GM23248 (cell line): ENCODE results near the gene NOTUM. TPM values are rescaled to one million over a fixed set of nuclear protein-coding genes. Genes with fewer than 3 reads are reported as not detected.

Experiments
- DNase-seq: peaks from one replicate; pipeline ENCODE4 v3.0.0-alpha.2; 2015
- H2AFZ ChIP-seq: fragments of 200-600 bp; sonication (generic); 2 replicates; pipeline ENCODE4 v1.6.1; 2016; ENCODE audit warnings: antibody characterized with exemption
- H3F3A ChIP-seq: fragments of 200-600 bp; sonication (generic); 2 replicates; pipeline ENCODE4 v1.6.1; 2016; ENCODE audit warnings: mild to moderate bottlenecking, antibody characterized with exemption, mixed run types; ENCODE audit not compliant: insufficient read depth
- H3K27ac ChIP-seq: fragments of 200-600 bp; sonication (generic); 2 replicates; pipeline ENCODE4 v1.5.1; 2016; ENCODE audit warnings: mild to moderate bottlenecking
- H3K27me3 ChIP-seq: fragments of 200-600 bp; sonication (generic); replicated peaks from 2 replicates; pipeline ENCODE4 v1.6.1; 2016; ENCODE audit warnings: mild to moderate bottlenecking; ENCODE audit not compliant: insufficient read depth
- H3K36me3 ChIP-seq: fragments of 200-600 bp; sonication (generic); 2 replicates; pipeline ENCODE4 v1.6.1; 2016; ENCODE audit warnings: low read depth, mild to moderate bottlenecking
- H3K4me1 ChIP-seq: fragments of 200-600 bp; sonication (generic); 2 replicates; pipeline ENCODE4 v1.6.1; 2016; ENCODE audit warnings: mild to moderate bottlenecking; ENCODE audit not compliant: insufficient read depth
- H3K4me2 ChIP-seq: fragments of 200-600 bp; sonication (generic); one replicate; pipeline ENCODE4 v1.6.1; 2016; ENCODE audit warnings: mild to moderate bottlenecking; ENCODE audit not compliant: unreplicated experiment
- H3K4me3 ChIP-seq: fragments of 200-600 bp; sonication (generic); 2 replicates; pipeline ENCODE4 v1.5.1; 2016; ENCODE audit warnings: mild to moderate bottlenecking
- H3K79me2 ChIP-seq: fragments of 200-600 bp; sonication (generic); 2 replicates; pipeline ENCODE4 v1.6.1; 2016; ENCODE audit warnings: mild to moderate bottlenecking; ENCODE audit not compliant: insufficient read depth
- H3K9ac ChIP-seq: fragments of 200-600 bp; sonication (generic); 2 replicates; pipeline ENCODE4 v1.6.1; 2016; ENCODE audit warnings: mild to moderate bottlenecking
- H3K9me2 ChIP-seq: fragments of 200-600 bp; sonication (generic); 2 replicates; pipeline ENCODE4 v1.6.1; 2016; ENCODE audit warnings: mixed run types, mild to moderate bottlenecking, moderate library complexity; ENCODE audit not compliant: insufficient read depth
- H3K9me3 ChIP-seq: fragments of 200-600 bp; sonication (generic); one replicate; pipeline ENCODE4 v1.6.1; 2017; ENCODE audit warnings: low read depth
- H4K20me1 ChIP-seq: fragments of 200-600 bp; sonication (generic); 2 replicates; pipeline ENCODE4 v1.6.0; 2016; ENCODE audit not compliant: insufficient read depth
- EZH2 ChIP-seq: fragments of 200-600 bp; sonication (generic); IDR thresholded peaks from 2 replicates; pipeline ENCODE4 v1.6.1; 2018; ENCODE audit warnings: antibody characterized with exemption, mild to moderate bottlenecking; ENCODE audit not compliant: insufficient read depth, poor library complexity, severe bottlenecking
- EZH2phosphoT487 ChIP-seq: fragments of 200-600 bp; sonication (generic); IDR thresholded peaks from 2 replicates; pipeline ENCODE4 v1.6.1; 2018; ENCODE audit warnings: antibody characterized with exemption, moderate library complexity, mild to moderate bottlenecking, low read depth; ENCODE audit not compliant: insufficient read depth
- WGBS, 2 experiments: methylation state at CpG; one replicate each; pipeline ENCODE4 v1.1.6; 2015 to 2017; ENCODE audit warnings: low lambda C conversion rate in 2 of 2, low coverage in 1 of 2; ENCODE audit errors: missing lambda C conversion rate in 2 of 2; 5-methylcytosine and 5-hydroxymethylcytosine counted together
- in situ Hi-C: fragments of 300-500 bp; cut with MboI; formaldehyde crosslinking; loops from 2 replicates; pipeline ENCODE4 v1.15.0; 2020
- polyA plus RNA-seq: library from polyadenylated mRNA; unstranded; fragments of >200 nt; fragmentation: Nextera tagmentation; extraction: Ambion mirVana; gene quantifications from 2 replicates; pipeline ENCODE4 v1.2.1, GENCODE V29; 2016
- total RNA-seq: library from RNA; depleted of rRNA; stranded (reverse); fragments of >200 nt; shearing (Covaris generic); gene quantifications from 2 replicates; pipeline ENCODE4 v1.2.3, GENCODE V29; 2014

NOTUM gene
- total and polyA plus RNA-seq, 2 experiments from 2014 or later = not detected

- Histone ChIP-seq H3K4me3 (no peak overlapping the region), H3K27ac (no peak overlapping the region), H2AFZ (no peak overlapping the region), H3K9ac (no peak overlapping the region), H3K4me1 (peaks cover 4% of the 10 kb centered on the region; the same call in 1 of the 2 replicates), H3K27me3 (no peaks in the 10 kb centered on the region), H3K4me2 (no peak overlapping the region), H3K79me2 (no peaks in the 10 kb centered on the region), H3K36me3 (0 out of 2 replicates have a peak, but pooled peaks cover 10% of the 10 kb centered on the region), H3K9me2 (no peaks in the 10 kb centered on the region), H4K20me1 (no peaks in the 10 kb centered on the region), H3K9me3 (no peaks in the 10 kb centered on the region), H3F3A (0 out of 2 replicates have a peak, but pooled peaks cover 5% of the 10 kb centered on the region)
- 94 to 98% methylated on average over 12 of the region's 12 CpGs for WGBS, 2 experiments
- DNase-seq = no peak
- in situ Hi-C loops = no loop called here
- TF ChIP-seq EZH2phosphoT487 (no peak), EZH2 (no peak)
These were observed 51.8 kb downstream of the NOTUM start for GRCh38 chr17:81909231-81909630.

- H3K9me3 ChIP-seq = no peaks in the 10 kb centered on the region
- no peak overlapping the region for H2AFZ ChIP-seq
- in situ Hi-C loops = no loop called here
- no peaks in the 10 kb centered on the region for H3K79me2 ChIP-seq
- 87 to 95% methylated on average over 8 to 11 of the region's 11 CpGs for WGBS, 2 experiments
- no peaks in the 10 kb centered on the region for H4K20me1 ChIP-seq
- no peak overlapping the region for H3K4me2 ChIP-seq
- no peak for DNase-seq
- 0 out of 2 replicates have a peak, but pooled peaks cover 10% of the 10 kb centered on the region for H3K36me3 ChIP-seq
- H3K4me1 ChIP-seq = peaks cover 4% of the 10 kb centered on the region; the same call in 1 of the 2 replicates
- no peaks in the 10 kb centered on the region for H3K27me3 ChIP-seq
- TF ChIP-seq EZH2phosphoT487 = no peak
- no peak for TF ChIP-seq EZH2
- no peak overlapping the region for H3K4me3 ChIP-seq
- 0 out of 2 replicates have a peak, but pooled peaks cover 5% of the 10 kb centered on the region for H3F3A ChIP-seq
- no peaks in the 10 kb centered on the region for H3K9me2 ChIP-seq
- H3K27ac ChIP-seq = no peak overlapping the region
- H3K9ac ChIP-seq = no peak overlapping the region
These were observed 52.2 kb downstream of the NOTUM start for GRCh38 chr17:81908793-81909192.

- Histone ChIP-seq H3K9me2 (no peaks in the 10 kb centered on the region), H3K9ac (no peak overlapping the region), H4K20me1 (no peaks in the 10 kb centered on the region), H3K27me3 (no peaks in the 10 kb centered on the region), H3K27ac (no peak overlapping the region), H3K4me1 (peaks cover 4% of the 10 kb centered on the region; the same call in 1 of the 2 replicates), H3K79me2 (no peaks in the 10 kb centered on the region), H3K4me2 (no peak overlapping the region), H3F3A (0 out of 2 replicates have a peak, but pooled peaks cover 5% of the 10 kb centered on the region), H3K9me3 (no peaks in the 10 kb centered on the region), H2AFZ (no peak overlapping the region), H3K4me3 (no peak overlapping the region), H3K36me3 (no peaks in the 10 kb centered on the region)
- 93 to 95% methylated on average over 25 to 26 of the region's 26 CpGs for WGBS, 2 experiments
- DNase-seq = no peak
- TF ChIP-seq EZH2phosphoT487 (no peak), EZH2 (no peak)
- in situ Hi-C loops = no loop called here
These were observed 53.5 kb downstream of the NOTUM start for GRCh38 chr17:81907219-81908145.

- H4K20me1 ChIP-seq = no peaks in the 10 kb centered on the region
- H3K27ac ChIP-seq = no peak overlapping the region
- no peaks in the 10 kb centered on the region for H3K79me2 ChIP-seq
- H3K9me2 ChIP-seq = no peaks in the 10 kb centered on the region
- DNase-seq = no peak
- no peaks in the 10 kb centered on the region for H3K9me3 ChIP-seq
- no peaks in the 10 kb centered on the region for H3F3A ChIP-seq
- WGBS, 2 experiments = 88% methylated on average over 14 to 15 of the region's 15 CpGs
- in situ Hi-C loops = no loop called here
- H2AFZ ChIP-seq = no peak overlapping the region
- H3K4me2 ChIP-seq = no peak overlapping the region
- H3K27me3 ChIP-seq = no peaks in the 10 kb centered on the region
- no peak overlapping the region for H3K9ac ChIP-seq
- TF ChIP-seq EZH2 = no peak
- TF ChIP-seq EZH2phosphoT487 = no peak
- no peak overlapping the region for H3K4me3 ChIP-seq
- no peaks in the 10 kb centered on the region for H3K36me3 ChIP-seq
- peaks cover 4% of the 10 kb centered on the region; the same call in 1 of the 2 replicates for H3K4me1 ChIP-seq
These were observed 54.3 kb downstream of the NOTUM start for GRCh38 chr17:81906476-81907218.
